DMS114 treated with DMSO at 0.1 percent for 48 hours (cell line): ENCODE results near the gene GBE1.
"Not testable (repeated sequence)": the region's sequence is repeated elsewhere in the genome, so short reads cannot be mapped to it uniquely, and the experiment has no call there.

Experiments used
- DNase-seq: peaks from one replicate; lab custom pipeline; 2025; ENCODE audit not compliant: unreplicated experiment; lab: John Stamatoyannopoulos, UW

GBE1 gene

DNA sequence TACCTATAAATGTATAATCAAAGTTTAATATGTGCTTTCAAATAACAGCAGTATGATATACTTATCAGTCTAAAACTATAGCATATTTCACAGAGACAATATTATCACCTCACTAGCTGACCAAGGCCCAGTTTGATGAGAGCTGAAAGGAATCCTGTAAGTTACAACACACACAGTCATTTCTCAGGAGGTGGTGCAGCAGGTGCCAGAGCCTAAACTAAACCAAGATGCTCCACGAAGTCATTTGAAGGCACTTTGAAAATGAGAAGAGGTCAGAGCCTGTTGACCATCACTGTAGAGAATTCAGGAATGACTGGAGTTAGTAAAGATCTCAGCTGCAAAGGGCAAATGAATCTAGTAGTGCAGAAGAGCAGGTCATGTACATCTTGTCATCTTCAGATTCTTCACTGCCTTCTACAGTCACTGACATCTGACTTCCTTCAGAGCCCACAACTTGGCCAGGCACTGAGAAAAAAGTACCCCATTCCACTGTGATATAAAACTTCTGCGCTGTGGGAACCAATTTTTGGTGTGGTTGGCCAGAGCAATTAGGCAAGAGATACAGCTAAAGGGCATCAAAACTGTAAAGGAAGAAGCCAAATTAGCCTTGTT is 7.9 kb downstream of the GBE1 start:
- DNase-seq, result no peak

DNA sequence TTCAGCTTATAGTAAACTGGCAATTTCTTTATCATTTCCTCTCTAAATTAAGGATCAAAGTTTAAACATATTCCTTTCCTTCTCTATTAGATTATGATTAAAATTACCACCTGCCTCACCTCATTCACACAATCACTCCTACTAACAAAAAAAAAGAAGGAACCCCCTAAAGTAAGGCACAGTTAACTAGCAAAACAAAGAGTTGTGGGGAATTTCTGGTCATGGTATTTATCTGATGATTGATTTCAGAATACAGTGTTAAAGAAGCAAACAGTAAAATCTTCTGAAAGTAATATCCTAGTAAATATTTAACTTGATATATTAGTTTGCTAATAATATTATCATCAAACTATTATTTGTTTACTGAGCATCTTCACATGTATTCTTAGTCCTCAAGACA is 8.8 kb downstream of the GBE1 start:
- DNase-seq, result no peak

GRCh38 chr3:81749265-81749664 is 12.2 kb downstream of the GBE1 start:
- DNase-seq, result no peak

GRCh38 chr3:81747280-81747679 is 14.2 kb downstream of the GBE1 start:
- DNase-seq, result not testable (repeated sequence)

- no peak for DNase-seq
Observed at GRCh38 chr3:81744366-81744765, 17.1 kb downstream of the GBE1 start.

GRCh38 chr3:81743096-81744025 is 18.1 kb downstream of the GBE1 start:
- DNase-seq, result no peak

DNA sequence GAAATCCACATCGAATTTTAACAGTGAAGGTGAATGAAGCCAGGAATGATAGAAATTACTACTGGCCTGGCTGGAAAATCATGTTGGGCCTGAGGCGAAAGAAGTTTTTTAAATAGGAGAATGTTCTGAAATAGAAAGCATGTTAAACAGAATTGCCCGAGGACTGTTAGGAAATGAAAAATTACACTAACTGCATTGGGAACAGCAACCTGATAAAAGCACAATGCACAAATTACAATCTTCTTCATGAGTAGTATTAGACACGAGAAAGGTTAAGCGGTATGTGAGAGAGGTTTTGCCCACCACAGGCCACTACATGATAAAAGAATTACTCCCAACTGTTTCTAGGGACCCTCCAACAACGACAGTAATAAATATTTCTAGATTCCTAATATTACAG is 18.9 kb downstream of the GBE1 start:
- DNase-seq, result no peak

DNA sequence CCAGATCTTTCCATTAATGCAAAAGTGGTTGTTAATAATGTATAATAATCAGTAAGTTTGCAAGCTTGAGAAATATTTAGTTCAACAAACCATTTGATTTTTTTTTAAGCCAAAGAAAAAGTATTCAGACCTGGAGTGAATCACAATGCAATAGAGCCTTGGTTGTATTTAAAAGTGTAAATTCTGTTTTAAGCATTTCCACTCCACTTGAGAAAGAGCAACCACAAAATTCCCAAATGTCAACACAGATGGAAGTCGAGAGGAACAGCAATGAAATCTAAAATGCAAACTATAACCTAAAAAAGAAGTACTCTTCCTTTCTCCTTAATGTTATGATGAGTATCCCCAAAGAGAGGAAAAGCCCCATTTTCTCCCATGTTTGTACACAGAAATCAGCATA is 20.2 kb downstream of the GBE1 start:
- no peak for DNase-seq

- no peak for DNase-seq
Observed at GRCh38 chr3:81740731-81741130, 20.7 kb downstream of the GBE1 start.

DNA sequence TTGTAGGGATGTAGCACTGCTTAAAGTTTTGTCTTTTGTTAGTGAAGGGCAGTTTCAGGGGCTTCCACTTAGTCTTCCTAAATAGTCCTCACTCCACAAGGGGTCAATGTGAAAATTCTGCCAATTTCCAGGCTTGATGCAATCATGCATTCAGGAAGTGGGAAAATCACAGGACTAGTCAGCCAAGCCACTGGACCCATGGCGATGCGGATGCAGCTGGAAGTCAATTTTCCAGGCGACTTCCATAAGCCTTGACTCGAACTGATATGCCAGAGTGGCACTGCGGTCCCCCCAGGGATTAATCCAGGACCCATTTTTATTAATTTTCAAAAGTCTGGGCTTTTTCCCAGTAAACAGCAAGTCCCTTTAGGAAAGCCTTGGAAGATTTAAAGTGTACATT is 26.1 kb downstream of the GBE1 start:
- DNase-seq, result no peak

GRCh38 chr3:81734742-81735141 is 26.7 kb downstream of the GBE1 start:
- DNase-seq, result no peak

- no peak for DNase-seq
Observed at GRCh38 chr3:81732642-81733041, 28.8 kb downstream of the GBE1 start.

- no peak for DNase-seq
Observed at GRCh38 chr3:81728766-81729544, 32.5 kb downstream of the GBE1 start.

- DNase-seq, result no peak
Observed at GRCh38 chr3:81726735-81727134, 34.7 kb downstream of the GBE1 start.

- DNase-seq, result no peak
Observed at GRCh38 chr3:81726132-81726531, 35.3 kb downstream of the GBE1 start.

DNA sequence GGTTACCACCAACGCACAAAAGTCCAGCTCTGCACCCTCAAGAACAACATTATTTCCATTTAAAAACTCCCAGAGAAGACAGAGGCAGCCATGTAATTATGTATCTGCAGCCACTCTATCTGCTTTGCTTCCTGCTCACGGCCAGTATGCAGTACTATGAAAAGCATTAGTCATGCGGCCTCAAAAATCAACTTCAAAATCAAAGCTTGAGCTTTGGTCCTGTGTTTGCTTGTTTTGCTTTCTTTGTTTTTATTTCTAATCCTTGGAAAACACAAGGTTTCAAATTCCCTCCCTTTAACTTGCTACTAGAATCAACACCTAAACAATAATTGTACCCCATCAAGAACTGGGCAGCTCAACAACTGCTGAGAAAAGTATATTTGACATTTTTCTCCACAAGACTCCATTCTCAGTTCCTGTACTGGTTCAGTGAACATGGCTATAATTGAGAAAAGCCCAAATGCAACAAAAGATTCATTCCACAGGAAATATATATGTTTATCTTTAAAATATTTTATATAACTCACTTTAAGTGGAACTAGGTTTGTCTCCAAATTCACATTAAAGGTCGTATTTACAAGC is 37.6 kb downstream of the GBE1 start:
- DNase-seq, result no peak

- no peak for DNase-seq
Observed at GRCh38 chr3:81718311-81718710, 43.1 kb downstream of the GBE1 start.

DNA sequence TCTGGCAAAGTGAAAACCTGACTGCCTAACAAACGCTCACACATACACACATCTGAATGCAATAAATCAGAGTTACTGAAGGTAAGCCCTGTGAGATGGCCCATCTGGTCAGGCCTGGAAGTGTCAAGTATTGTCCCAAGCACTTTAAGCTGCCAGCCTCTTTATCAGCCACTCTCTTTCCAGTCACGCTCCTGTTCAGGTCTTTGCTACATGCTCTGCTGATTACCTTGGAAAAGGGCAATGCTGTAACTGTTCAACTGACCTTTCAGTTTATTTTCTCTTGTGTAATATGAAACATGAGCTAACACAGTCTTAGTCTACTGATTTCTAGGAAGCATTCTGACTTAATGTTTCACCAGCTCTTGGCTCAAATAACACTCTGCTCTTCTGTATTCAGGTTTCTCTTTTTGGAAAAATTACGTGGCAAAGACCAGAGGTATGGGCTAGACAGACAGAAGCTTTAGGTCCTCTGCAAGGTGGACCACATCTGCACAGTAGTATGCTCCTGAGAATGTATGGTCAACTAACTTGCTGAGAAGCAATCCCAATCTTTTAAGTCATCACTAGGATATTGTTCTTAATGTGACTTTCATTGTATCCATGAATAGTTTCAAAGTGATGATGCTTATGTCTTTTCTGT is 44.5 kb downstream of the GBE1 start:
- DNase-seq, result no peak

DNA sequence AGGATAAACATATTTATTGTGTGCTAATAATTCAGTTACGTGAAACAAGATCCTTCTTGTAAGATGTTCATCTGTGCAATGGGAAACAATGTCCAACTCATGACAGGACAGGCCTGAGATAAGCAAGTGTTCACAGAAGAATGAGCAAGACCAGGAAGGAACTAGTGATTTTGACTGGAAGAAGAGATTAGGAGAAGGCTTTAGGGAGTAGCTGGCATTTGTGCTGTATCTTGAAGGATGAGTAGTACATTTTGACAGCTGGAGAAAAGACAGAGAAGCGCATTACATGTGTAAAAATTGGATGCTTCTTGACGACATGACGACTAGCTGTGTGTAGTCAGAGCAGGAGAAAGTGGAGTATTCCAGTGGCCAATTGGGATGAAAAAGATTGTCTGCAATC is 48.4 kb downstream of the GBE1 start:
- DNase-seq, result no peak

DNA sequence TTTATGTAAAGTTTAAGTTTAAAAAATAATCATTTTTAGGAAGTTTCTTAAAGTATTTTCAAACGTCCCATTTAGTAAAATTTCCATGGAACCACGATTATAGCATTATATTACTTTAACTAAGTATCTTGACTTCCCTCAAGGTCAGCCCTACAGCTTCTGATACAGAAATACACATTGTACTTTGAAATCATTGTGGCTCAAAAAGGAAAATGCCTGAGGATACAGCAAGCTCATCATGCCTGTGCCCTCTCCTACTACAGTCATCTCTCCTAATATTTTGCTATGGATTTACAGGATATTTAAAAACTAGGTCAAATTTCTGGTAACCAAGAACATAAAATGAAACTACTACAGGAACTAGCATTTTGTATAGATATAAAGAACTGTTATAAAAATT is 51.8 kb downstream of the GBE1 start:
- DNase-seq, result no peak

- no peak for DNase-seq
Observed at GRCh38 chr3:81707996-81708395, 53.4 kb downstream of the GBE1 start.
